HG02981 (cell line): ENCODE data around the gene EML1.

Source experiments
- ATAC-seq: cut with Tn5 transposase; IDR thresholded peaks from one replicate; pipeline ENCODE4 v1.9.1; 2021; ENCODE audit warnings: mild to moderate bottlenecking, moderate library complexity; ENCODE audit not compliant: unreplicated experiment

The EML1 gene

GRCh38 chr14:99802301-99803105, 9.3 kb downstream of the EML1 start:
- ATAC-seq: no peak

DNA sequence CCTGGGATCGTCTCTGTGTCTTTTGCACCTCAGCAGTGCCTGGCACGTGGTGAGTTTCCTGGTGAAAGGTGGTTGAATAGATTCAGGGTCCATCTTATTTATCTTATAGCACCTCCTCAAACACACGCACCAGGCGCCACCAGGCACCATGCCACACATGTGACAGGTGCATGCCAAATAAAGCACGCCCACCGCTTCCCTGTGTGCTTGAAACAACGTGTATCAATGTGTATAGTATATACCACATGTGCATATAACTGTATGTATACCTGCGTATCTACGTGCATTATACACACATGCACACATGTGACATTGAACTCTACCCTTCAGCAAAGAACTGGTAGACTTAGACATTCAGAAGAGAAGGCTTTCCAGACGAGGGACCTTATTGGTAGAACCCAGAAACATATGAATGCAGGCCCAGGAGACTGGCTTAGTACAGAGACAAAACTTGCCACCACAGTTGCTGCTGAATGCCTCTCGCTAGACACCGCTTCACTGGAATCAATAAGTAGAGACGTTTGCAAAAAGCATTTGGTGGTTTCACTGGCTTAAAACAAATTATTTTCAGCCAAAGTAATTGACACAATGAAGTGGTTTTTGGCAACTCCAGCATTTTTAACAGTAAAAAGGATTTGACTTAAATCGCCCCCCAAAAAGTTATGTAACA, 10.0 kb downstream of the EML1 start:
- no peak for ATAC-seq

GRCh38 chr14:99803803-99804202, 10.6 kb downstream of the EML1 start:
- no peak for ATAC-seq

GRCh38 chr14:99805757-99806439, 12.7 kb downstream of the EML1 start:
- no peak for ATAC-seq

- ATAC-seq: no peak
Observed at GRCh38 chr14:99806836-99807235, 13.6 kb downstream of the EML1 start.

GRCh38 chr14:99807413-99808153, 14.4 kb downstream of the EML1 start:
- no peak for ATAC-seq

DNA sequence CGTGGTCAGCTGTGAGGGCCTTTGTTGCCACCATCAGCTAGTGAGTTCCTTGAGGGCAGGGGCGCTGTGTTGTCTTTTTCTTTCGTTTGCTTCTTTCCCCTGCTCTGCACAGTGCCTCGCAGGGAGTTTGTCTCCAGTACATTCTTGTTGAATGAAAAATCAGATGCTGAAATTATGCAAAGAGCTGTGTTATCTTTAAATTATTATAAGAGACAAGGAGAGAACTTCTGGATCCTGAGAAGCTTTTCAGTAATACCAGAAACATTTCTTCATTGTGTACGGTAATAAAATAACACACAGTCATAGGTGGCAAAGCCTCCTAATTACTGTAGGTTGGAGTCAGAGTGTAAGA, 14.9 kb downstream of the EML1 start:
- no peak for ATAC-seq

- ATAC-seq: no peak
Observed at GRCh38 chr14:99808515-99808914, 15.3 kb downstream of the EML1 start.

DNA sequence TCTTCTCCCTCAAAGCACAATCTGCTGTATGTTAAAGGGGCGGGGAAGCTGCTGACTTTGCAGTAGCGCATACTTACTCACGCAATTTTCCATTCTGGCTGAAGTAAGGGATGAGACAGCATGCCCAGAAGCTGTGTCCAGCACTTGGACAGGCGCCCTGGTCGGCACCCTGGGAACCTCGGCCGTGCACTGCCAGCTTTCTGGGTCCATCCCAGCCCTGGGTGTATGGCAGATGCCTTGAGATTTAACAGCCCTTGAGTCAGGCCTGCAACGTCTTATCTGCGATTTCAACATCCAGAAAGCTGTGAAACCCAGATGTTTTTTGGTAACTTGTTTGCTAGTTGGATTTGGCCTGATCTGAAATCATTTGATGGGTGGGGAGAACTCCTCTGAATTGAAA, 16.1 kb downstream of the EML1 start:
- no peak for ATAC-seq

DNA sequence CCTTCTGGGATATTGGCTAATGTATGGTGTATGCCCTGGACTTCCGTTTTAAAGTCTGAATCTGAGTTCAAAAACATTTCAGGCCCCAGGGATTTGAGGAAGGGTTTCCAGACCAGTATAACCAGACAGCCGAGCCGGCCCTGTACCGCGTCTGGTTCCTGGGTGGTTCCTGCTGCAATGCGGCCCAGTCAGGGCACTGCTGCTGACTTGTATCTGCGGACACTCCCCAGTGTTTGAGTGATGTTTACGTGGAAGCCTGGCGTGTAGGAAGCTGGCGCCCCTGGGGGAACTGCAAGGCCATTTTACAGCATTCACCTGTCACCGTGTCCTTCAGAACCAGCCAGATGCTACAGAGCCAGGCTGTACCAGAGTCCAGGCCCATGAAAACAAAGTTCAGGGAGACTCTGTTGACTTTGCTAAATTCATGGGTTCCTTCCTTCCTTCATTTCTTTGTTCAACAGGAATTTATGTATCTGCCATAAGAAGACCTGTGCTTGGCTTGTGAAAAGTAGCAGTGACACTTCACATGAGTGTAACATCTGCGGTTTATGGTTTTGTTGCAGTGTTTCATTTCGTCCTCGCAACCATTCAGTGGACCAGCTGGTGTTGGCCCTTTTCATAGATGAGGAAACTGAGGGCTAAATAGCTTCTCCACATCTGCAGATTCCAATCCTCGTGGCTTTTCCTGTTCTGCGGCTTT, 16.8 kb downstream of the EML1 start:
- ATAC-seq: no peak

GRCh38 chr14:99810559-99810874, 17.3 kb downstream of the EML1 start:
- ATAC-seq: no peak

GRCh38 chr14:99812096-99812750, 19.0 kb downstream of the EML1 start:
- ATAC-seq: no peak

GRCh38 chr14:99812892-99813291, 19.7 kb downstream of the EML1 start:
- ATAC-seq: no peak

DNA sequence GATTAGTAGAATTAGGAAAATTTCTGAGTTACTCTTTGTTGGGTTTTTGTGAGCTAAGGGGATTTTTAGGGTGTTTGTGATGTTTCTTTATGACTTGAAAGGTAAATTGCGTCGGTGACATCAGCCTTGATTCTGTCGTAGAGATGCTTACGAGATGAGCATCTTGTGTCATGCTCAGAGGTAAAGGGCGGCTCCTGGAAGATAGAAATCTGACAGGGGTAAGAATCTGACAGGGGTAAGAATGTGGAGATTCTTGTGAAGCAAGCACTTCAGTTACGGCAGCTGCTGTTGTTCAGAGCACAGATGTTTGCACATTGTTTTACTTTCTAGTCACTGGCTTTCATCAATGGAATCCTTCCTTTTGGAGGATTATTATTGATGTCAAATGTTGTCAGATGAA, 22.5 kb downstream of the EML1 start:
- no peak for ATAC-seq

DNA sequence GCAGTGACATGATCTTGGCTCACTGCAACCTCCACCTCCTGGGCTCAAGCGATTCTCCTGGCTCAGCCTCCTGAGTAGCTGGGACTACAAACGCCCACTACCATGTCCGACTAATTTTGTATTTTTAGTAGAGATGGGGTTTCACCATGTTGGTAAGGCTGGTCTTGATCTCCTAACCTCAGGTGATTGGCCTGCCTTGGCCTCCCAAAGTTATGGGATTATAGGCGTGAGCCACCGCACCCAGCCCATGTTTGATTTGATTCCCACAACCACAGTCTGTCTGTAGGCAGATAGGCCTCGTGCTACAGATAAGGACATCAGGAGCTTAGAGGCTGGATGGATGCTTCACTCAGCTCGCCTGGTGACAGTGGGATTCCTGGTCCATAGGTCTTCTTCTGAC, 23.0 kb downstream of the EML1 start:
- no peak for ATAC-seq

DNA sequence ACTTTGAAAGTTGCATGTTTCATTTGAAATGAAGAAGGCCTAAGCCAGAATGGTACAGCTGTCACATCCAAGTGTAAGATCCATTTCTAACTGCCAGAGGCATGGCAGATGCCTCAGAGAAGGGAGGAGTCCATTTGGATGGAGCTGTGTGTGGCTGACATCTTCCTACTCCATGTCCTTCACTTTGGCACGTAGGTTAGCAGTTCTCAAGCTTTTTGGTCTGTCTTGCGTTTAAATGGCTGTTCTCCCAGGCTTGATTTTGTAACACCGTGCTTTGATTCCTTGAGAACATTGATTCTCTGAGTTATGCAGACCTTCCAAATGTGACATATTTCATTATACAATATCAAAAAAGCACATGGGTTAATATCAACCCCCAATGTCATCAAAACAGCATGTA, 23.4 kb downstream of the EML1 start:
- no peak for ATAC-seq

DNA sequence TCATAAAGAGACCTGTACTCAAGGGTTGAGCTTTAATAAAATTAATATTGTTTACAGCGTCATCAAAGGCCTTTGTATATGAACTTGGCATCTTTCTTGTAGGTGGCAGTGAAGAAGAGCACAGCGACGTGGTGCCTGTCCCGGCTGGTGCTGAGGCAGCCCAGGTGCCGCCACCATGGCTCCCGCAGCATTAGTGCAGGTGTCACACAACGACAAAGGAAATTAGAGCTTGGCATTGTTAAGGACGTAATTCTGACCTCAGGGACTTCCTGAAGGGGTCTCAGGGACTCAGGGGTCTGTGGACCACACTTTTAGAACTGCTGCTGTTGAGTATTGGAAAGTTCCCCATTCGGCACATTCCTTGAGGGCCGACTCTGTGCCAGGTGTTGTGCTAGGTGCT, 24.1 kb downstream of the EML1 start:
- no peak for ATAC-seq

DNA sequence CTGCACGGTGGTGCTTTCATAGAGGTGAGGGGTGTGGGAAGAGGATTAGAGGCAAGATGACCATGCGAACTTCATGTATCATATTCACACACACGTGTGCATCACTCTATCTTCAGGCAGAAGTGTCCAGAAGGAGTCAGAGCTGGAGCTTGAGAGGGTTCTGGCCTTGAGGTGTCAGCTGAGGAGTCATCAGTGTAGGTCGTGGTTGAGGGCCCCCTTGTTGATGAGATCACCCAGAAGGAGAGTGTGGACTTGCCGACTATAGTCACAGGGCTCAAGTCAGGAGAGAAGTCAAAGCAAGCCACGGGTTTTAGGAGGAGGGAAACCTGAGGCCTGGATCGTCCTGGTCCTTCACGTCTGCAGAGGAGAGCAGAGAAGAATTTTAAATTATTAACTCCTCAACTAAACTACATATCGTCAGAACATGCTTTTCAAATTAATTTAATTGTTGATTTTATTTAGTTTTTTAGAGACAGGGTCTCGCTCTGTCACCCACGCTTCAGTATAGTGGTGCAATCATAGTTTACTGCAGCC, 25.4 kb downstream of the EML1 start:
- no peak for ATAC-seq

DNA sequence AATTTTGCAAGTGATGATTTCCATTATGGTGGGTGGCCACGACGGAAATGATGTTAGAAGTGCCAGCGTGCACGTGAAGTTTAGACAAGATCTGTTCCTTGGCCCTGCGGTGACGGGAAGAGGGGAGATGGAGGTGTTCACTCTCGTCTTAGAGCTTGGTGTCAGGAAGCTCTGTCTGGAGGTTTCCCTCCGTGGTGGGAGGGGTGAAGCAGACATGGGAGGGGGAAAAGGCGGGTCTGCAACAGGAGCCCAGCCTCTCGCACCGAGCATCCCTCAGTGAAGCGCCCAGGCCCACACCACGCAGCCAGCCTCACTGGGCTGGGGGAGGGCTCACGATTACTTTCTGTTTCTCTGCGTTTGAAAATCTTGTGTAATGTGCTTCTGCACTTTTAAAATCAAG, 26.3 kb downstream of the EML1 start:
- ATAC-seq: no peak

GRCh38 chr14:99820702-99821331, 27.6 kb downstream of the EML1 start:
- no peak for ATAC-seq
